Activated T-cell treated with anti-CD3 and anti-CD28 coated beads, Interleukin-2, amount 50 U/mL, for 4 hours (primary cell): ENCODE measurements around the gene MFGE8. TPM values are rescaled to one million over a fixed set of nuclear protein-coding genes. Genes with fewer than 3 reads are reported as not detected.

Experiments used
- ATAC-seq, 2 donors: fragments of 200-7000 bp; cut with Tn5 transposase; one replicate each; pipeline ENCODE4 v1.10.0; 2021
- DNase-seq: peaks from one replicate; pipeline ENCODE4 v3.0.0-alpha.2; 2020
- H3K27me3 Mint-ChIP-seq: one replicate; pipeline ENCODE4 v1.8.0; 2021; ENCODE audit warnings: low read depth, mixed read lengths
- H3K36me3 Mint-ChIP-seq: one replicate; pipeline ENCODE4 v1.8.0; 2022; ENCODE audit warnings: mixed read lengths; ENCODE audit not compliant: insufficient read depth
- H3K4me1 Mint-ChIP-seq: one replicate; pipeline ENCODE4 v1.8.0; 2021; ENCODE audit warnings: low read depth, mixed read lengths
- H3K4me3 Mint-ChIP-seq: one replicate; pipeline ENCODE4 v1.8.0; 2021; ENCODE audit warnings: mild to moderate bottlenecking, moderate library complexity, mixed read lengths
- H3K9me3 Mint-ChIP-seq: one replicate; pipeline ENCODE4 v1.8.0; 2021; ENCODE audit warnings: mixed read lengths
- total RNA-seq, 3 donors: library from RNA; stranded (reverse); gene quantifications; one replicate each; pipeline ENCODE4 v1.2.1, GENCODE V29; 2021

MFGE8 gene
- total RNA-seq, 3 donors from 2014 or later, result 4.7 to 5.7 (median 5.1) TPM

GRCh38 chr15:88908697-88909621, 4.2 kb downstream of the MFGE8 start:
- peaks cover 40% of the 10 kb centered on the region for H3K4me1 Mint-ChIP-seq
- no peak for DNase-seq
- no peak for ATAC-seq
- no peak overlapping the region for H3K4me3 Mint-ChIP-seq
- H3K36me3 Mint-ChIP-seq, result peaks cover 7% of the 10 kb centered on the region
- no peaks in the 10 kb centered on the region for H3K9me3 Mint-ChIP-seq
- H3K27me3 Mint-ChIP-seq, result no peaks in the 10 kb centered on the region

- ATAC-seq, result no peak
- peaks cover 7% of the 10 kb centered on the region for H3K36me3 Mint-ChIP-seq
- H3K4me1 Mint-ChIP-seq, result peaks cover 45% of the 10 kb centered on the region
- H3K9me3 Mint-ChIP-seq, result no peaks in the 10 kb centered on the region
- no peak overlapping the region for H3K4me3 Mint-ChIP-seq
- no peak for DNase-seq
- H3K27me3 Mint-ChIP-seq, result no peaks in the 10 kb centered on the region
Observed at GRCh38 chr15:88908123-88908522, 5.1 kb downstream of the MFGE8 start.

GRCh38 chr15:88907111-88907510, 6.1 kb downstream of the MFGE8 start:
- Mint-ChIP-seq H3K36me3 (peaks cover 7% of the 10 kb centered on the region), H3K4me1 (peaks cover 49% of the 10 kb centered on the region), H3K4me3 (no peak overlapping the region), H3K9me3 (no peaks in the 10 kb centered on the region), H3K27me3 (no peaks in the 10 kb centered on the region)
- ATAC-seq, result no peak
- DNase-seq, result no peak

- peaks cover 46% of the 10 kb centered on the region for H3K4me1 Mint-ChIP-seq
Observed at GRCh38 chr15:88906551-88906950, 6.6 kb downstream of the MFGE8 start.

GRCh38 chr15:88906130-88906529, 7.0 kb downstream of the MFGE8 start:
- peaks cover 46% of the 10 kb centered on the region for H3K4me1 Mint-ChIP-seq
- peaks cover 9% of the 10 kb centered on the region for H3K36me3 Mint-ChIP-seq
- H3K9me3 Mint-ChIP-seq, result no peaks in the 10 kb centered on the region
- no peak for DNase-seq
- ATAC-seq, result no peak
- H3K27me3 Mint-ChIP-seq, result no peaks in the 10 kb centered on the region
- H3K4me3 Mint-ChIP-seq, result no peak overlapping the region

More at GRCh38 chr15:88906551-88906950, 6.6 kb downstream of the MFGE8 start:
- Mint-ChIP-seq H3K4me3 (no peak overlapping the region), H3K27me3 (no peaks in the 10 kb centered on the region), H3K36me3 (peaks cover 9% of the 10 kb centered on the region), H3K9me3 (no peaks in the 10 kb centered on the region)
- DNase-seq, result no peak
- ATAC-seq, result no peak

- no peaks in the 10 kb centered on the region for H3K9me3 Mint-ChIP-seq
- ATAC-seq (no peak), DNase-seq (no peak)
- H3K4me3 Mint-ChIP-seq, result no peak overlapping the region
- H3K27me3 Mint-ChIP-seq, result no peaks in the 10 kb centered on the region
- H3K4me1 Mint-ChIP-seq, result peaks cover 42% of the 10 kb centered on the region
- H3K36me3 Mint-ChIP-seq, result peaks cover 11% of the 10 kb centered on the region
Observed at GRCh38 chr15:88905576-88905975, 7.6 kb downstream of the MFGE8 start.

GRCh38 chr15:88904624-88905327, 8.4 kb downstream of the MFGE8 start:
- no peak overlapping the region for H3K4me3 Mint-ChIP-seq

GRCh38 chr15:88904257-88904623, 8.9 kb downstream of the MFGE8 start:
- H3K4me1 Mint-ChIP-seq, result peaks cover 38% of the 10 kb centered on the region
- H3K9me3 Mint-ChIP-seq, result no peaks in the 10 kb centered on the region
- H3K36me3 Mint-ChIP-seq, result peaks cover 7% of the 10 kb centered on the region
- H3K27me3 Mint-ChIP-seq, result no peaks in the 10 kb centered on the region
- DNase-seq (no peak), ATAC-seq (peak; percentile 6 to 10)
- no peak overlapping the region for H3K4me3 Mint-ChIP-seq

More at GRCh38 chr15:88904624-88905327, 8.4 kb downstream of the MFGE8 start:
- Mint-ChIP-seq H3K4me1 (peaks cover 38% of the 10 kb centered on the region), H3K9me3 (no peaks in the 10 kb centered on the region), H3K36me3 (peaks cover 10% of the 10 kb centered on the region), H3K27me3 (no peaks in the 10 kb centered on the region)
- ATAC-seq (peak; percentile 93 to 97), DNase-seq (peak; percentile 95)

GRCh38 chr15:88902846-88903245, 10.3 kb downstream of the MFGE8 start:
- no peak for ATAC-seq
- H3K36me3 Mint-ChIP-seq, result peaks cover 7% of the 10 kb centered on the region
- H3K27me3 Mint-ChIP-seq, result no peaks in the 10 kb centered on the region
- peaks cover 39% of the 10 kb centered on the region for H3K4me1 Mint-ChIP-seq
- H3K4me3 Mint-ChIP-seq, result no peak overlapping the region
- no peaks in the 10 kb centered on the region for H3K9me3 Mint-ChIP-seq
- no peak for DNase-seq

GRCh38 chr15:88902221-88902835, 10.9 kb downstream of the MFGE8 start:
- H3K27me3 Mint-ChIP-seq, result no peaks in the 10 kb centered on the region
- no peaks in the 10 kb centered on the region for H3K9me3 Mint-ChIP-seq
- peaks cover 7% of the 10 kb centered on the region for H3K36me3 Mint-ChIP-seq
- ATAC-seq (no peak), DNase-seq (no peak)
- H3K4me1 Mint-ChIP-seq, result peaks cover 44% of the 10 kb centered on the region
- no peak overlapping the region for H3K4me3 Mint-ChIP-seq

GRCh38 chr15:88901508-88902220, 11.5 kb downstream of the MFGE8 start:
- DNase-seq (no peak), ATAC-seq (no peak)
- no peaks in the 10 kb centered on the region for H3K9me3 Mint-ChIP-seq
- peaks cover 7% of the 10 kb centered on the region for H3K36me3 Mint-ChIP-seq
- peaks cover 51% of the 10 kb centered on the region for H3K4me1 Mint-ChIP-seq
- H3K27me3 Mint-ChIP-seq, result no peaks in the 10 kb centered on the region
- no peak overlapping the region for H3K4me3 Mint-ChIP-seq

GRCh38 chr15:88900982-88901418, 12.2 kb downstream of the MFGE8 start:
- ATAC-seq (no peak), DNase-seq (no peak)
- Mint-ChIP-seq H3K9me3 (no peaks in the 10 kb centered on the region), H3K27me3 (no peaks in the 10 kb centered on the region), H3K4me3 (no peak overlapping the region), H3K36me3 (peaks cover 5% of the 10 kb centered on the region), H3K4me1 (peaks cover 52% of the 10 kb centered on the region)

- DNase-seq (no peak), ATAC-seq (no peak)
- Mint-ChIP-seq H3K4me3 (no peak overlapping the region), H3K27me3 (no peaks in the 10 kb centered on the region), H3K36me3 (peaks cover 4% of the 10 kb centered on the region), H3K9me3 (no peaks in the 10 kb centered on the region), H3K4me1 (peaks cover 56% of the 10 kb centered on the region)
Observed at GRCh38 chr15:88900309-88900981, 12.7 kb downstream of the MFGE8 start.
